ENCODE results near the gene GRWD1.

The GRWD1 gene

DNA sequence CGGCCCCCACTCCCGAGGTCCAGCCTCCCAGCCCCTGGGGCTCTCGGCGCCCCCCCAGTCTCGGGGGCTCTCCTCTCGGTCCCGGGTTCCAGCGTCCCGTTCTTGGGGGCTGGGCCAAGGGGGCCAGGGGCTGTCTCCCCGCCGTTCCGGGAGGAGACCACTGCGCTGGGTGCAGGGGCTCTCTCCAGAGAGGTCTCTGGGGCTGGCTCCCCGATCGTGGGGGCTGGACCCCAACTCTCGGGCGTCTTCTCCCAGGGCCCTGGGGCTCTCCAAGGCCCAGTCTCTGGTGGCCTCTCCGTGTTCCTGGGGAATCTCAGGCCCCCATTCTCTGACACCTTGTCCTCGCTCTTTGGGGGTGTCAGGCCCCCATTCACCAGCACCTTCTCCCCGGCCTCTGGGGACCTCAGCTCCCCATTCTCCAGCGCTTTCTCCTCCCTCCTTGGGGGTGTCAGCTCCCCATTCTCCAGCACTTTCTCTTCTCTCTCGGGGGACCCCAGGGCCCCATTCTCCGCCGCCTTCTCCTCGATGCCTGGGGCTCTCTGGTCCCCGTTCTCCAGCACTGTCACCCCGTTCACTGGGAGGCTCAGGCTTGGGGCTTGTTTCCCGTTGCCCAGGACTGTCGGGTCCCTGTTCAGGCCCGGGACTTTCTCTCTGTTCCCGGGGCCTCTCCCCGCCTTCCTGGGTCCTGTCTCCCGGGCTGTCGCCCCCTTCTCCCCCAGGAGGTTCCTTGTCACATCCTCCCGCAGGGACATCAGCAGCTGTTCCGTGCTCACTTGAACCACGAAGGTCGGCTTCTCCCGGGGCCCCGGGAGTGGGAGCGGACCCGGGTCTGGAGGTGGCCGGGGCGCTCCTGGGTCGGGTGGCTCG lies 52.2 kb downstream of the GRWD1 start:
- DNase-seq (ENCODE audit: insufficient read length, low spot score) (no peak), FAIRE-seq (no peak)
- no peak for TF ChIP-seq POLR2A (IDR thresholded peaks at IDR 0.05; ENCODE audit: low read depth, low read length)

DNA sequence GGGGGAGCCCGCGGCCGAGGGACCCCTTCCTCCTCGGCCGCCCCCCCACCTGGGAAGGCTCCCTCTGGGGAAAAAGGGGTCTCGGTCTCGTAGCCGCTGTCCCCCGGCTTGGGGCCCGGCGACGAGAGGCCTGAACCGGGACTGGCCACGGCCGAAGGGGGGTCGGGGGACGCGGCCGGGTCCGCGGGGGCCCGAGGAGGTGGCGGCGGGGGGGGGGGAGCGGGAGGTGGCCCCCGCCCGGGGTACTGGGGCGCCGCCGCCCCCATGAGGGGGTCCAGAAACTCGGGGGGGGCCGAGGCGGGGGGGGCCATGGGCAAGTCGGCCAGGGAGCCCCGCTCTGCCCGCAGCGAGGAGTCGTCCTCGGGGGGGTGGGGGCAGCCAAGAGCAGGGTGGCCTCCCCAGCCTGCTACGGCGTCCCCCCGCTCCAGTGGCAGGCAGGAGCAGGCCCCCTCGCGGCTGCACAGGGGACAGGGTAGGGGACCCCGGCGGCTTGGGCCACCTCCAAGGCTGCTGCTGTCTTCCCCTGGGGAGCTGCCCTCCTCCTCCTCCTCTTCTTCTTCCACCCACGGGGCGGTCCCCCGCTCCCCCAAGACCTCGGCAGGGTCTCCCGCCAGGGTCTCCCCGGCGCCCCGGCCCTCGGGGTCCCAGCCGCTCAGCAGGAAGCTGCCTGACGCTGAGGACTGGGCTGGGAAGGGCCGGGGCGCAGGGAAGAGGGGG lies 53.0 kb downstream of the GRWD1 start:
- no peak for TF ChIP-seq POLR2A (IDR thresholded peaks at IDR 0.05; ENCODE audit: low read depth, low read length)
- DNase-seq (ENCODE audit: insufficient read length, low spot score), result no peak
- FAIRE-seq, result no peak

DNA sequence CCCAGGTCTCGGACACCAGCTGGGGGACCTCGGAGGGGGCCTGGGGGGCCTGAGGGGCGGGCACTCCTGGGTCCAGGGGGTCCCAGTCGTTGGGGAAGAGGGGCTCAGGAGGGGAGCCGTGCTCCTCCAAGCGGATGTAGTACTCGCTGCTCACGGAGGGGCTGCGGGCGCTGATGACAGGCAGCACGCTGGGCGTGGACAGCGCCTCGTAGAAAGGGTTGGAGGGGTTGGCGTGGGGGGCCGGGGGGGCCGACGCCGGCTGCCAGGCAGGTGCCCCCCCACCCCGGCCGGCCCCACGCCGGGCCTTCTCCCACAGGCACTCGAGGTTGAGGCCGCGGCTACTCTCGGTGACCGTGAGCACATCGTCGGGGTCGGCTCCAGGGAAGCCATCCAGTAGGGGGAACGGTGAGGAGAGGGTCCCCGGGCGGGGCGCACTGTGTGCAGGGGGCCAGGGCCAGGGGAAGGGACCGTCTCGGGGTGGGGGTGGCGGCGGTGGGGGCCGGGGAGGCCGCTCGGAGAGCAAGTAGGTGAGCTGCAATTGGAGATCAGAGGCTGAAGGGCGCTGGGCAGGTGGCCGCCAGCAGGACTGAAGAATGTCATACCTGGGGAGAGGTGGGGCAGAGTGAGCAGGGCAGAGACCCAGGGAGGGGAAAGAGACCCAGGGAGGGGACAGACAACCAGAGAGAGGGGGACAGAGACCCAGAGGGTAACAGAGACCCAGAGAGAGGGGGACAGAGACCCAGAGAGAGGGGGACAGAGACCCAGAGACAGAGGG lies 53.7 kb downstream of the GRWD1 start:
- no peak for TF ChIP-seq POLR2A (IDR thresholded peaks at IDR 0.05; ENCODE audit: low read depth, low read length)
- no peak for DNase-seq (ENCODE audit: insufficient read length, low spot score)
- no peak for FAIRE-seq

DNA sequence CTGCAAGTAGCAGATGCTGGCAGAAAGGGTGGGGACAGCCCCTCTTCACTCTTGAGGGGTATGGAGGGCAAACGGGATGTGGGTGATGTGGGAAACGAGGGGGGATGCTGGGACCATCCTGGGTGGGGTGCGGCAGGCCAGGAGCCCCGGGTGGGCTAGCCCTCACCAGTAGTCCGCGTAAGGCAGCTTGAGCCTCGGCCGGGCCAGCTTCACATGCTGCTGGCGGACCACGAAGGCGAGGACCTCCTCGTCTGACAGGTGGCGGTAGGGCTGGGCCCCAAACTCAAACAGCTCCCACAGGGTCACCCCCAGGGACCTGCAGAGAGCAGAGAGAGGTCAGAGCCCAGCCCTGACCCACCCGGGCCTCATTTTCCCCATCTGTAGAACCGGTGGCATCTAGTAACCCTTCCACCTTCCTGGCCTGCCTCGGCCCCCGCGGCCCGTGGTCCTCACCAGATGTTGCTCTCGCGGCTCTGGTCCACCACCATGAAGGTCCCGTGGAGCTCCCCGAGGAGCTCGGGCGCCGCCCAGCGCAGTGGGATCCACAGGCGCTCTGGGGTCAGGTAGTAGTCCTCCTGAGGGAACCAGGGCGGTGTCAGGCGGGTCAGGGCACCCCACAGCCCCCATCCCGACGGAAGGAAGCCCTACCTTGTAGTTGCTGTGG lies 55.2 kb downstream of the GRWD1 start:
- FAIRE-seq (no peak), DNase-seq (ENCODE audit: insufficient read length, low spot score) (no peak)
- TF ChIP-seq POLR2A (IDR thresholded peaks at IDR 0.05; ENCODE audit: low read depth, low read length), result no peak

DNA sequence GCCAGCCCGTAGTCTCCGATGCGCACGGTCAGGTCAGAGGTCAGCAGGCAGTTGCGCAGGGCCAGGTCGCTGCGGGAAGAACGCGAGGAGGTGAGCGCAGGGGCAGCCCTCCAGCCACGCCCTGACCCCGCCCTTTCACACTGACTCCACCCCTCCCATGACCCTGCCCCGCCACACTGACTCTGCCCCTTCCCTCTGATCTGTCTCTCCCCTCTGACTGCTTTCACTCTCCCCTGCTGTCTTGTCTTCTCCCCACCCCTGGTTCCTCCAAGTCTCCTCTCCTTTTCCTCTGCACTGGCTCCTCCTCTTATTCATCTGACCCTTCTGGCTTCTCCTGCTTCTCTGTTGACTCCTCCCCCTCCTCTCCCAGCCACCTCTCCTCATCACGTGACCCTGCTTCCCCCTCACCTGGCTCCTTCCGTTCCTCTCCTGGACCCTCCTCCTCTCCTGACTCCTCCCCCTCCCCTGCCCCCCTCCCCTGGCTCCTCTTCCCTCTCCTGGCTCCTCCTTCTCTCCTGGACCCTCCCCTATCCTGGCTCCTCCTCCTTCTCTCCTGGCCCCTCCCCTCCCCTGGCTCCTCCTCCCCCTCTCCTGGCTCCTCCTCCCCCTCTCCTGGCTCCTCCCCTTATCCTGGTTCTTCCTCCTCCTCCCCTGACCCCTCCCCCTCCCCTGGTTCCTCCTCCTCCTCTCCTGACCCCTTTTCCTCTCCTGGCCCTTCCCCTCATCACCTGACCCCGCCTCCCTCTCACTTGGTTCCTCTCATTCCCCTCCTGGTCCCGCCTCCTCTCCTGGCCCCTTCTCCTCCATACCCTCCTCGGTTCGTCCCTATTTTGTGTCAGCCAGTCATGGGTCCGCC lies 55.9 kb downstream of the GRWD1 start:
- FAIRE-seq (no peak), DNase-seq (ENCODE audit: insufficient read length, low spot score) (no peak)
- TF ChIP-seq POLR2A (IDR thresholded peaks at IDR 0.05; ENCODE audit: low read depth, low read length), result no peak

DNA sequence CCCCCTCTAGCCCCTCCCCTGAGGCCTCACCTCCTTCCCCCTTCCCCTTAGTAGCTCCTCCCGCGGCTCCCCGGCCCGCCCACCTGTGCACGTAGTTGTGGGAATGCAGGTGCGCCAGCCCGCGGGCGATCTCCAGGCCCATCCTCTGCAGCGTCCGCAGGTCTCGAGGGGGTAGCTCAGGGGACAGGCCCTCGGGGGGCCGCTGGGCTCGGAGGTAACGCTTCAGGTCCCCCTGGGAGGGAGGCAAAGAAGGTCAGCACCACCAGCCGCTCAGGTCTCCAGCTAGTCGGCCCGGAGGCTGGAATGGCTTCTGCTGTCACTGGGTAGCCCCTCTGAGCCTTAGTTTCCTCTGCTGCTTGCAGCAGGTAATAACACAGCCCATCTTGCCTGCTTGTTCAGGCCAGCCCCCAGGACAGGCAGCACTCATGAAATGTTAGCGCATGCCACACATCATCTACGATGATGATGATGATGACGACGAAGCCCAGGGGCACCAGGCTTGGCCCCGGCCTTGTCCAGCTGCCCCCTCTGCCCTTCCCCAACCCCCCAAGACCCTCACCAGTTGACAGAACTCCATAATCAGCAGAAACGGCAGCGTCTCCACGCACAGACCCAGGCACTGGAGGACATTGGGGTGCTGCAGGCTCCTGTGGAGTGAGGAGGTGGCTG lies 56.7 kb downstream of the GRWD1 start:
- DNase-seq (ENCODE audit: insufficient read length, low spot score) (no peak), FAIRE-seq (no peak)
- no peak for TF ChIP-seq POLR2A (IDR thresholded peaks at IDR 0.05; ENCODE audit: low read depth, low read length)

DNA sequence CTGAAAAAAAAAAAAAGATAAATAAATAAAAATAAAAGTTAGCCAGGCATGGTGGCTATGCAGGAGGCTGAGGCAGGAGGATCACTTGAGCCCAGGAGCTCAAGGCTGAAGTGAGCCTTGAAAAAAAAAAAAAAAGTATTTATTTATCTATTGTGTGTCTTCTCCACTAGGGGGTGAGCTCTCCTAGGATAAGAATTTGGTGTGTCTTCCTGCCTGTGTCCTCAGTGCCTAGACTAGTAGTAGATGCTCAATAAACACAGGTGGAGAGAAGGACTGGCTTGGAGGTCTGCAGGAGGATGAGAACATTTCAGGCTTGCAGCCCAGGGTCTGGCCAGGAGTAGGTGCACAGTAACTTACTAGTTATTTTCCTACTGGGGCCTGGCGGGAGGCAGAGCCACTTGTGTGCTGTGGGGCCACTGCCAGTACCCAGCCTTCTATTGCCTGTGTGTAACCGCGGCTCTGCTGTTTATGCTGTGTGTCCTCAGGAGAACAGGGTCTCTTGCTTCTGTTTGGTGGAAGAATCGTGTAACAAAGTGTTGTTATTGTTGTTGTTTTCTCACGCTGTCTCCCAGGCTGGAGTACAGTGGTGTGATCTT lies 60.5 kb downstream of the GRWD1 start:
- no peak for TF ChIP-seq POLR2A (IDR thresholded peaks at IDR 0.05; ENCODE audit: low read depth, low read length)
- no peak for DNase-seq (ENCODE audit: insufficient read length, low spot score)
- no peak for FAIRE-seq

Measured in H54 (cell line).